Common myeloid progenitor, CD34-positive (primary cell): ENCODE results near the gene MACROD2.

ENCODE experiments used
- CTCF ChIA-PET: fragments of 350-600 bp; sonication (Branson Sonifier 250); formaldehyde crosslinking; loops from one replicate; lab custom pipeline; 2021; ENCODE audit warnings: antibody characterized with exemption; lab: Charles Lee
- POLR2A ChIA-PET: fragments of 350-600 bp; sonication (Branson Sonifier 250); formaldehyde crosslinking; loops from one replicate; lab custom pipeline; 2021; ENCODE audit warnings: antibody characterized with exemption; lab: Charles Lee
- DNase-seq, 3 donors: peaks; one replicate each; pipeline versions ENCODE4 v3.0.0 to v3.0.0-alpha.2; 2013
- H3K27ac ChIP-seq, 2 experiments: 1 replicate in 1 of 2; 2 replicates in 1 of 2; pipeline ENCODE4 v1.7.0; 2013; ENCODE audit warnings: inconsistent platforms in 2 of 2, low read length in 2 of 2, mild to moderate bottlenecking in 2 of 2, low read depth in 1 of 2, moderate library complexity in 1 of 2; ENCODE audit not compliant: severe bottlenecking in 2 of 2, insufficient read depth in 1 of 2, poor library complexity in 1 of 2
- H3K27me3 ChIP-seq, 5 experiments: replicated peaks in 2 of 5; 1 replicate in 3 of 5; 2 replicates in 2 of 5; pipeline versions ENCODE4 v1.6.1 to v1.7.0; 2013; ENCODE audit warnings: low read length in 4 of 5, mild to moderate bottlenecking in 2 of 5, moderate library complexity in 2 of 5, inconsistent platforms in 1 of 5; ENCODE audit not compliant: insufficient read depth in 5 of 5, control insufficient read depth in 4 of 5
- H3K36me3 ChIP-seq, 4 experiments: 1 replicate in 2 of 4; 2 replicates in 2 of 4; pipeline versions ENCODE4 v1.6.1 to v1.7.0; 2013; ENCODE audit warnings: low read length in 3 of 4, control low read depth in 1 of 4, mild to moderate bottlenecking in 1 of 4; ENCODE audit not compliant: control insufficient read depth in 4 of 4, insufficient read depth in 4 of 4
- H3K4me1 ChIP-seq, 4 experiments: 1 replicate in 3 of 4; 2 replicates in 1 of 4; pipeline versions ENCODE4 v1.6.1 to v1.7.1; 2013; ENCODE audit warnings: low read length in 3 of 4, mild to moderate bottlenecking in 3 of 4, control low read depth in 1 of 4, inconsistent platforms in 1 of 4, moderate library complexity in 1 of 4; ENCODE audit not compliant: control insufficient read depth in 4 of 4, insufficient read depth in 4 of 4; ENCODE audit errors: control extremely low read depth in 1 of 4
- H3K4me3 ChIP-seq, 7 experiments: 1 replicate in 4 of 7; 2 replicates in 3 of 7; pipeline versions ENCODE4 v1.5.1 to v1.7.0; 2013; ENCODE audit warnings: mild to moderate bottlenecking in 7 of 7, low read length in 6 of 7, moderate library complexity in 6 of 7, inconsistent platforms in 2 of 7, low read depth in 2 of 7, control low read depth in 1 of 7; ENCODE audit not compliant: insufficient read depth in 4 of 7, control insufficient read depth in 1 of 7; ENCODE audit errors: extremely low read depth in 1 of 7
- H3K9me3 ChIP-seq, 5 experiments: 1 replicate in 4 of 5; 2 replicates in 1 of 5; pipeline versions ENCODE4 v1.6.1 to v1.7.1; 2013; ENCODE audit warnings: low read length in 4 of 5, mild to moderate bottlenecking in 2 of 5, inconsistent platforms in 1 of 5, low read depth in 1 of 5, moderate library complexity in 1 of 5; ENCODE audit not compliant: control insufficient read depth in 4 of 5, insufficient read depth in 2 of 5; ENCODE audit errors: control extremely low read depth in 1 of 5
- WGBS: methylation state at CpG from one replicate; pipeline ENCODE4 v1.1.5; 2013; ENCODE audit not compliant: insufficient coverage; 5-methylcytosine and 5-hydroxymethylcytosine counted together

Gene MACROD2

GRCh38 chr20:15817351-15817750 lies 1822.0 kb downstream of the MACROD2 start:
- peaks cover 0 to 4% (median 0%) of the 10 kb centered on the region in 5 experiments for H3K9me3 ChIP-seq
- no peak overlapping the region for H3K27ac ChIP-seq
- peaks cover 3 to 45% (median 6%) of the 10 kb centered on the region in 5 experiments for H3K27me3 ChIP-seq
- H3K4me3 ChIP-seq, result no peak overlapping the region
- no peak for DNase-seq
- CTCF ChIA-PET, result no interaction called here
- H3K36me3 ChIP-seq, result no peaks in the 10 kb centered on the region
- POLR2A ChIA-PET, result no interaction called here
- 90% methylated on average over 2 of the region's 2 CpGs for WGBS
- no peaks in the 10 kb centered on the region for H3K4me1 ChIP-seq

- ChIA-PET POLR2A (no interaction called here), CTCF (no interaction called here)
- Histone ChIP-seq H3K4me3 (no peak overlapping the region), H3K27me3 (peaks cover 3 to 50% (median 6%) of the 10 kb centered on the region in 5 experiments), H3K4me1 (no peaks in the 10 kb centered on the region), H3K27ac (no peak overlapping the region), H3K9me3 (peaks cover 0 to 4% (median 0%) of the 10 kb centered on the region in 5 experiments), H3K36me3 (no peaks in the 10 kb centered on the region)
- WGBS, result 84% methylated on average over 3 of the region's 4 CpGs
- DNase-seq, result no peak
Observed at GRCh38 chr20:15818651-15819071, 1823.3 kb downstream of the MACROD2 start.

DNA sequence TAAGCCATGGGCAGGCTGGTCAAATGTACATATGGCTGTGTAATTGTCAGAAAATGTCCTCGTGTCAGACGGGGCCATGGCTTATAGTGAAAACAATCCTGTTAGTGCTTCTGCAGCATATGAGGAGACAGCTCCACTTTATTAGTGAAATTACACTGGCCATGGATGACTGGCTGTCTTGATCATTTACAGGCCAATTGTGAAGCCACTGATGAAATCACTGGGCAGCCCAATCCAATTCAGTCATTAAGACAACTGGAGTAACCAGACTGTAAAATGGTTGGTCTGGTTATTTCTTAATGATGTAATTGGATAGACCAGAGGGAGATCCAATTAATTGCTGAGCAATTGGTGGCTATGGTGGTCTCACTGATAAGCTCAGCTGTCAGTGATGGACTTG lies 1828.4 kb downstream of the MACROD2 start:
- ChIA-PET CTCF (interaction anchor here (0.7 kb wide), 1 partner anchor 961 kb away, joined by 3 read pairs; no protein-coding TSS in a partner anchor), POLR2A (no interaction called here)
- 100% methylated on average over 2 of the region's 2 CpGs for WGBS
- H3K27ac ChIP-seq, result no peak overlapping the region
- DNase-seq, result no peak
- peaks cover 0 to 54% (median 6%) of the 10 kb centered on the region in 5 experiments for H3K27me3 ChIP-seq
- no peaks in the 10 kb centered on the region for H3K9me3 ChIP-seq
- no peaks in the 10 kb centered on the region for H3K4me1 ChIP-seq
- no peaks in the 10 kb centered on the region for H3K36me3 ChIP-seq
- H3K4me3 ChIP-seq, result no peak overlapping the region

DNA sequence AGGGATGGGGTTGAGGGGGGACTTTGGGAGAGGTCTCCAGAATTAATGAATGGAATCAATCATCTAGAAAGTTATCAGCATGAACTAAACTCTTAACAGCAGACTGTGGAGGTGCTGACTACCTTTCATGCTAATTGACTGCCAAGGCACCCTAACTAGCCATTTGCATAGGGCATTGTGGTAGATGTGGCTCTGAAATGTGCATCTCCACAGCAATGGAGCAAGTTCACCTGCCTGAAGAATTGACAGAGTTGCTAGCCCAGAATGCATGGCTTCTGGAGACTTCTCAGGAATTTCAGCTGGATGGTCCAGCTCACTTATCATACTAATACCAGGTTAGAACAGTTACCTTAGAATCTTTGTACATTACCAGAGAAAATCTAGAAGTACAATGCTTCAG lies 1832.3 kb downstream of the MACROD2 start:
- no peak overlapping the region for H3K4me3 ChIP-seq
- no peaks in the 10 kb centered on the region for H3K9me3 ChIP-seq
- no peak for DNase-seq
- ChIA-PET CTCF (no interaction called here), POLR2A (no interaction called here)
- H3K4me1 ChIP-seq, result no peaks in the 10 kb centered on the region
- no peaks in the 10 kb centered on the region for H3K36me3 ChIP-seq
- peaks cover 11 to 68% (median 17%) of the 10 kb centered on the region in 5 experiments for H3K27me3 ChIP-seq
- no peak overlapping the region for H3K27ac ChIP-seq

DNA sequence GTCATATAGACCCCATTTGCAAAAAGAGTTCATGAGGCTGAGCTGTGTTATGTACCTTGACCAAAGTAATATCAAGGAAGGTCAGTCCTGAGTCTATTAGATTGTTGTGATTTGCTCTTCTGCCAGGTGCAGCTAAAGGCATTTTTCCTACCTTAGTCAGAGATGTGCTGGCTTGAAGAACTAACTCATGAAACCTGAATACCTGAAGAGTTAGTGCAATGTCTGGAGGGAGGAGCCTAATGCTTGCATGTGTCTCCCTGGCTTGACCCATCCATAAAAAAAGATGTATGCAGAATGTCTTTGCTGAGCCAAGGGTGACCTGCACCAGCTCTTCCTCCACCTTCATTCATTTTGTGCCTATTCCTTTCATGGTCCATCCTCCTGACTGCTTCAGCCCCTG lies 1835.9 kb downstream of the MACROD2 start:
- ChIA-PET CTCF (no interaction called here), POLR2A (no interaction called here)
- Histone ChIP-seq H3K9me3 (no peaks in the 10 kb centered on the region), H3K4me3 (no peak overlapping the region), H3K27me3 (peaks cover 11 to 60% (median 24%) of the 10 kb centered on the region in 5 experiments), H3K4me1 (no peaks in the 10 kb centered on the region), H3K36me3 (no peaks in the 10 kb centered on the region), H3K27ac (no peak overlapping the region)
- DNase-seq, result no peak

DNA sequence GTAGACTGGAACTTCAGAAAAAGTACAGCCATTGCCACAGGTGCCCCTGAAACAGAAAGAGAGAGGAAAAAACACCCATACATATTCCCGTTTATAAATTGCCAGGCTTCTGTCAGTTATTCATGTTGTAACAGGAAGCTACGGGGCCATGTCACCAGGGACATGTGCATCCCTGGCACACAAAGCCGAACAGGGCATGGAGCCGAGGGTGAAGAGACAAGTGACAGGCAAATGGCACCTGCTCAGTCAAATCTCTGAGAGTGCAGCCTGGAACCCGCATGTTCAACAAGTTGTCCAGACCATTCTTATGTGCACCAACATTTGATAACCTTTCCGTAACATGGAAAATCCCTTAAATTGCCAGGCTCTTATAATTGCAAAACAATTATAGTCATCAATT lies 1837.2 kb downstream of the MACROD2 start:
- H3K27ac ChIP-seq, result no peak overlapping the region
- CTCF ChIA-PET, result no interaction called here

GRCh38 chr20:15834857-15835256 lies 1839.5 kb downstream of the MACROD2 start:
- no peaks in the 10 kb centered on the region for H3K9me3 ChIP-seq
- no peaks in the 10 kb centered on the region for H3K4me1 ChIP-seq
- CTCF ChIA-PET, result no interaction called here
- no peak for DNase-seq
- H3K4me3 ChIP-seq, result no peak overlapping the region
- POLR2A ChIA-PET, result no interaction called here
- no peaks in the 10 kb centered on the region for H3K36me3 ChIP-seq
- no peak overlapping the region for H3K27ac ChIP-seq
- 100% methylated on average over 1 of the region's 3 CpGs for WGBS
- H3K27me3 ChIP-seq, result peaks cover 14 to 63% (median 25%) of the 10 kb centered on the region in 5 experiments

More for the DNA sequence above, 1837.2 kb downstream of the MACROD2 start:
- Histone ChIP-seq H3K4me1 (no peaks in the 10 kb centered on the region), H3K36me3 (no peaks in the 10 kb centered on the region), H3K27me3 (peaks cover 11 to 67% (median 28%) of the 10 kb centered on the region in 5 experiments), H3K9me3 (no peaks in the 10 kb centered on the region), H3K4me3 (no peak overlapping the region)
- POLR2A ChIA-PET, result no interaction called here
- no peak for DNase-seq
- 86% methylated on average over 4 of the region's 6 CpGs for WGBS
